Skeletal muscle tissue (tissue), 4 donors: ENCODE data around the gene LZTS3. TPM values are rescaled to one million over a fixed set of nuclear protein-coding genes. Genes with fewer than 3 reads are reported as not detected.
"Not testable (repeated sequence)": the region's sequence is repeated elsewhere in the genome, so short reads cannot be mapped to it uniquely, and the experiment has no call there.

Source experiments
- H3K27ac ChIP-seq: one replicate; pipeline ENCODE4 v1.7.0; 2013; ENCODE audit warnings: mild to moderate bottlenecking, low read depth, low read length, inconsistent platforms
- H3K27me3 ChIP-seq, 3 donors: one replicate each; pipeline ENCODE4 v1.7.0; 2013; ENCODE audit warnings: low read length in 3 of 3; ENCODE audit not compliant: control insufficient read depth in 3 of 3, insufficient read depth in 3 of 3
- H3K36me3 ChIP-seq, 3 donors: one replicate each; pipeline ENCODE4 v1.7.0; 2013; ENCODE audit warnings: low read length in 3 of 3; ENCODE audit not compliant: control insufficient read depth in 3 of 3, insufficient read depth in 3 of 3
- H3K4me1 ChIP-seq, 3 donors: one replicate each; pipeline ENCODE4 v1.7.0; 2013; ENCODE audit warnings: low read length in 3 of 3, mild to moderate bottlenecking in 3 of 3; ENCODE audit not compliant: control insufficient read depth in 3 of 3, insufficient read depth in 3 of 3
- H3K4me3 ChIP-seq, 3 donors: one replicate each; pipeline ENCODE4 v1.7.0; 2013; ENCODE audit warnings: low read length in 3 of 3
- H3K9ac ChIP-seq, 3 donors: one replicate each; pipeline ENCODE4 v1.7.0; 2013; ENCODE audit warnings: low read length in 3 of 3, mild to moderate bottlenecking in 3 of 3, moderate library complexity in 2 of 3, low read depth in 1 of 3
- H3K9me3 ChIP-seq, 3 donors: one replicate each; pipeline ENCODE4 v1.7.0; 2013; ENCODE audit warnings: low read length in 3 of 3; ENCODE audit not compliant: control insufficient read depth in 3 of 3
- total RNA-seq: library from RNA; depleted of rRNA; stranded (reverse); fragments of >200 nt; gene quantifications from one replicate; pipeline ENCODE4 v1.2.3, GENCODE V29; 2014
- donor health status: Osteomylitis.

LZTS3 gene
- total RNA-seq, 1 donor from 2014 or later = 1.6 TPM

GRCh38 chr20:3141757-3142156, 31.6 kb downstream of the LZTS3 start:
- Histone ChIP-seq H3K36me3 (no peaks in the 10 kb centered on the region), H3K9ac (no peak overlapping the region), H3K9me3 (no peaks in the 10 kb centered on the region), H3K27me3 (no peaks in the 10 kb centered on the region), H3K27ac (no peak overlapping the region), H3K4me1 (peaks cover 4 to 8% (median 4%) of the 10 kb centered on the region in 3 donors), H3K4me3 (no peak overlapping the region)

GRCh38 chr20:3137492-3137891, 35.9 kb downstream of the LZTS3 start:
- no peak overlapping the region for H3K4me3 ChIP-seq
- H3K27ac ChIP-seq = no peak overlapping the region
- H3K4me1 ChIP-seq = peaks cover 0 to 3% (median 0%) of the 10 kb centered on the region in 3 donors
- no peaks in the 10 kb centered on the region for H3K9me3 ChIP-seq
- H3K27me3 ChIP-seq = no peaks in the 10 kb centered on the region
- H3K9ac ChIP-seq = no peak overlapping the region
- H3K36me3 ChIP-seq = no peaks in the 10 kb centered on the region

GRCh38 chr20:3135507-3136070, 37.8 kb downstream of the LZTS3 start:
- Histone ChIP-seq H3K36me3 (no peaks in the 10 kb centered on the region), H3K4me3 (no peak overlapping the region), H3K27me3 (no peaks in the 10 kb centered on the region), H3K4me1 (peaks cover 0 to 3% (median 0%) of the 10 kb centered on the region in 3 donors), H3K9ac (no peak overlapping the region), H3K9me3 (no peaks in the 10 kb centered on the region), H3K27ac (no peak overlapping the region)

GRCh38 chr20:3134151-3134550, 39.2 kb downstream of the LZTS3 start:
- Histone ChIP-seq H3K27ac (no peak overlapping the region), H3K9me3 (no peaks in the 10 kb centered on the region), H3K9ac (no peak overlapping the region), H3K4me3 (no peak overlapping the region), H3K27me3 (no peaks in the 10 kb centered on the region), H3K36me3 (no peaks in the 10 kb centered on the region), H3K4me1 (peaks cover 0 to 5% (median under 1%) of the 10 kb centered on the region in 3 donors)

GRCh38 chr20:3133155-3133554, 40.2 kb downstream of the LZTS3 start:
- H3K9ac ChIP-seq = no peak overlapping the region
- H3K4me3 ChIP-seq = no peak overlapping the region
- H3K27me3 ChIP-seq = no peaks in the 10 kb centered on the region
- peaks cover under 1 to 10% (median 6%) of the 10 kb centered on the region in 3 donors for H3K4me1 ChIP-seq
- H3K27ac ChIP-seq = no peak overlapping the region
- H3K36me3 ChIP-seq = no peaks in the 10 kb centered on the region
- H3K9me3 ChIP-seq = no peaks in the 10 kb centered on the region

- peaks cover 10 to 21% (median 15%) of the 10 kb centered on the region in 3 donors for H3K4me1 ChIP-seq
- H3K9ac ChIP-seq = no peak overlapping the region
- H3K27me3 ChIP-seq = no peaks in the 10 kb centered on the region
- no peak overlapping the region for H3K4me3 ChIP-seq
- H3K36me3 ChIP-seq = no peaks in the 10 kb centered on the region
- no peaks in the 10 kb centered on the region for H3K9me3 ChIP-seq
- H3K27ac ChIP-seq = no peak overlapping the region
Measured at GRCh38 chr20:3130051-3130600, 43.2 kb downstream of the LZTS3 start.

GRCh38 chr20:3129094-3129493, 44.3 kb downstream of the LZTS3 start:
- H3K4me1 ChIP-seq = peaks cover 10 to 21% (median 15%) of the 10 kb centered on the region in 3 donors
- H3K27ac ChIP-seq = no peak overlapping the region
- no peaks in the 10 kb centered on the region for H3K9me3 ChIP-seq
- no peak overlapping the region for H3K9ac ChIP-seq
- no peak overlapping the region for H3K4me3 ChIP-seq
- no peaks in the 10 kb centered on the region for H3K36me3 ChIP-seq
- H3K27me3 ChIP-seq = no peaks in the 10 kb centered on the region

GRCh38 chr20:3128275-3128984, 44.9 kb downstream of the LZTS3 start:
- no peak overlapping the region for H3K27ac ChIP-seq
- no peaks in the 10 kb centered on the region for H3K27me3 ChIP-seq
- no peaks in the 10 kb centered on the region for H3K9me3 ChIP-seq
- H3K4me1 ChIP-seq = peaks cover 10 to 21% (median 19%) of the 10 kb centered on the region in 3 donors
- H3K36me3 ChIP-seq = no peaks in the 10 kb centered on the region
- no peak overlapping the region for H3K9ac ChIP-seq
- H3K4me3 ChIP-seq = no peak overlapping the region

- Histone ChIP-seq H3K9me3 (no peaks in the 10 kb centered on the region), H3K4me1 (peaks cover 10 to 22% (median 21%) of the 10 kb centered on the region in 3 donors), H3K4me3 (no peak overlapping the region), H3K27me3 (no peaks in the 10 kb centered on the region), H3K27ac (no peak overlapping the region), H3K9ac (no peak overlapping the region), H3K36me3 (peaks cover 8 to 13% (median 11%) of the 10 kb centered on the region in 3 donors)
Measured at GRCh38 chr20:3126527-3126859, 46.9 kb downstream of the LZTS3 start.

- not testable (repeated sequence) for H3K9me3 ChIP-seq, H3K27ac ChIP-seq, H3K4me3 ChIP-seq, H3K9ac ChIP-seq, H3K27me3 ChIP-seq
- Histone ChIP-seq H3K4me1 (peaks cover 10 to 22% (median 21%) of the 10 kb centered on the region in 3 donors), H3K36me3 (peaks cover 13 to 18% (median 16%) of the 10 kb centered on the region in 3 donors)
Measured at GRCh38 chr20:3125776-3126526, 47.4 kb downstream of the LZTS3 start.
